ENCODE measurements around the gene ERV3-1. TPM values are rescaled to one million over a fixed set of nuclear protein-coding genes. Genes with fewer than 3 reads are reported as not detected.

The ERV3-1 gene
- total RNA-seq, 1 experiment from 2014 or later, result 13.5 TPM

- peaks cover 37% of the 10 kb centered on the region for H3K9me3 ChIP-seq
- ChIA-PET CTCF (no interaction called here), POLR2A (no interaction called here)
- no TSS peak for BruUV-seq (replicated peaks)
- H3K4me1 Mint-ChIP-seq (ENCODE audit: low read depth, unreplicated experiment), result no peaks in the 10 kb centered on the region
- H3K4me3 ChIP-seq (ENCODE audit: low read depth, low read length), result no peak overlapping the region
- H3K9me3 Mint-ChIP-seq (ENCODE audit: unreplicated experiment), result peaks cover 79% of the 10 kb centered on the region
- intact Hi-C loops (cut with micrococcal nuclease; ENCODE audit: unreplicated experiment), result no loop called here
- no peak for DNase-seq
- peaks cover 1% of the 10 kb centered on the region for H3K36me3 ChIP-seq (ENCODE audit: control insufficient read depth, insufficient read depth, low read length)
- no peak for TF ChIP-seq CTCF (IDR thresholded peaks at IDR 0.05; ENCODE audit: insufficient read depth in 1 of 2, low read depth in 1 of 2, low read length in 1 of 2, severe bottlenecking in 1 of 2, unreplicated experiment in 1 of 2)
- H3K27me3 ChIP-seq (replicated peaks; ENCODE audit: control insufficient read depth, insufficient read depth, low read length), result no peaks in the 10 kb centered on the region
- peaks cover 17% of the 10 kb centered on the region for H3K36me3 Mint-ChIP-seq (ENCODE audit: insufficient read depth, unreplicated experiment)
- H3K27ac Mint-ChIP-seq (ENCODE audit: unreplicated experiment), result no peak overlapping the region
- no peak overlapping the region for H3K4me3 Mint-ChIP-seq (ENCODE audit: unreplicated experiment)
- H3K27me3 Mint-ChIP-seq (ENCODE audit: insufficient read depth, unreplicated experiment), result no peaks in the 10 kb centered on the region
- H3K4me1 ChIP-seq, result peaks cover 2% of the 10 kb centered on the region
Observed at GRCh38 chr7:64992971-64993370, 13.5 kb downstream of the ERV3-1 start.

- ChIA-PET CTCF (no interaction called here), POLR2A (no interaction called here)
- no peaks in the 10 kb centered on the region for H3K36me3 Mint-ChIP-seq (ENCODE audit: insufficient read depth, unreplicated experiment)
- H3K27ac Mint-ChIP-seq (ENCODE audit: unreplicated experiment), result no peak within 1 kb of the TSS
- no peaks in the 10 kb centered on the region for H3K27me3 Mint-ChIP-seq (ENCODE audit: insufficient read depth, unreplicated experiment)
- no peak for TF ChIP-seq CTCF (IDR thresholded peaks at IDR 0.05; ENCODE audit: insufficient read depth in 1 of 2, low read depth in 1 of 2, low read length in 1 of 2, severe bottlenecking in 1 of 2, unreplicated experiment in 1 of 2)
- peaks cover 77% of the 10 kb centered on the region for H3K9me3 Mint-ChIP-seq (ENCODE audit: unreplicated experiment)
- DNase-seq, result no peak
- H3K4me1 Mint-ChIP-seq (ENCODE audit: low read depth, unreplicated experiment), result no peaks in the 10 kb centered on the region
- Histone ChIP-seq H3K4me3 (ENCODE audit: low read depth, low read length) (no peak within 1 kb of the TSS), H3K9me3 (peaks cover 24% of the 10 kb centered on the region), H3K36me3 (ENCODE audit: control insufficient read depth, insufficient read depth, low read length) (peaks cover 1% of the 10 kb centered on the region; the same call in 1 of the 2 replicates), H3K27me3 (replicated peaks; ENCODE audit: control insufficient read depth, insufficient read depth, low read length) (no peaks in the 10 kb centered on the region), H3K4me1 (no peaks in the 10 kb centered on the region)
- intact Hi-C loops (cut with micrococcal nuclease; ENCODE audit: unreplicated experiment), result no loop called here
- BruUV-seq (replicated peaks), result no TSS peak
- H3K4me3 Mint-ChIP-seq (ENCODE audit: unreplicated experiment), result no peak within 1 kb of the TSS
Observed at GRCh38 chr7:64990936-64991335, 15.6 kb downstream of the ERV3-1 start, which contains the start of gene ZNF117. TSS of gene ZNF117 (minus strand) at chr7:64991036.

GRCh38 chr7:64990216-64990615, 16.3 kb downstream of the ERV3-1 start:
- ChIA-PET POLR2A (no interaction called here), CTCF (no interaction called here)
- no peaks in the 10 kb centered on the region for H3K4me1 ChIP-seq
- H3K4me3 Mint-ChIP-seq (ENCODE audit: unreplicated experiment), result no peak overlapping the region
- no peaks in the 10 kb centered on the region for H3K27me3 ChIP-seq (replicated peaks; ENCODE audit: control insufficient read depth, insufficient read depth, low read length)
- H3K4me1 Mint-ChIP-seq (ENCODE audit: low read depth, unreplicated experiment), result no peaks in the 10 kb centered on the region
- H3K9me3 Mint-ChIP-seq (ENCODE audit: unreplicated experiment), result peaks cover 80% of the 10 kb centered on the region
- DNase-seq, result no peak
- H3K36me3 ChIP-seq (ENCODE audit: control insufficient read depth, insufficient read depth, low read length), result peaks cover 1% of the 10 kb centered on the region; the same call in 1 of the 2 replicates
- no peak for TF ChIP-seq CTCF (IDR thresholded peaks at IDR 0.05; ENCODE audit: insufficient read depth in 1 of 2, low read depth in 1 of 2, low read length in 1 of 2, severe bottlenecking in 1 of 2, unreplicated experiment in 1 of 2)
- no peaks in the 10 kb centered on the region for H3K36me3 Mint-ChIP-seq (ENCODE audit: insufficient read depth, unreplicated experiment)
- H3K27ac Mint-ChIP-seq (ENCODE audit: unreplicated experiment), result no peak overlapping the region
- intact Hi-C loops (cut with micrococcal nuclease; ENCODE audit: unreplicated experiment), result no loop called here
- H3K4me3 ChIP-seq (ENCODE audit: low read depth, low read length), result no peak overlapping the region
- no peaks in the 10 kb centered on the region for H3K27me3 Mint-ChIP-seq (ENCODE audit: insufficient read depth, unreplicated experiment)
- peaks cover 17% of the 10 kb centered on the region for H3K9me3 ChIP-seq
- BruUV-seq (replicated peaks), result no TSS peak
